Right renal pelvis (tissue), 4 donors: ENCODE measurements around the gene UBA7. TPM values are rescaled to one million over a fixed set of nuclear protein-coding genes. Genes with fewer than 3 reads are reported as not detected.
"Not testable (repeated sequence)": the region's sequence is repeated elsewhere in the genome, so short reads cannot be mapped to it uniquely, and the experiment has no call there.

ENCODE experiments used
- DNase-seq, 4 donors: peaks; one replicate each; pipeline ENCODE4 v3.0.0-alpha.2; 2013; ENCODE audit warnings: low read depth in 4 of 4, low spot score in 3 of 4, missing footprints in 1 of 4
- polyA plus RNA-seq, 4 donors: library from polyadenylated mRNA; unstranded; fragments of 120-200 nt; gene quantifications; one replicate each; pipeline ENCODE4 v1.2.1, GENCODE V29; 2013; ENCODE audit not compliant: insufficient read length in 4 of 4

The UBA7 gene
- polyA plus RNA-seq, 4 donors: 35.4 to 45.3 (median 39.2) TPM

DNA sequence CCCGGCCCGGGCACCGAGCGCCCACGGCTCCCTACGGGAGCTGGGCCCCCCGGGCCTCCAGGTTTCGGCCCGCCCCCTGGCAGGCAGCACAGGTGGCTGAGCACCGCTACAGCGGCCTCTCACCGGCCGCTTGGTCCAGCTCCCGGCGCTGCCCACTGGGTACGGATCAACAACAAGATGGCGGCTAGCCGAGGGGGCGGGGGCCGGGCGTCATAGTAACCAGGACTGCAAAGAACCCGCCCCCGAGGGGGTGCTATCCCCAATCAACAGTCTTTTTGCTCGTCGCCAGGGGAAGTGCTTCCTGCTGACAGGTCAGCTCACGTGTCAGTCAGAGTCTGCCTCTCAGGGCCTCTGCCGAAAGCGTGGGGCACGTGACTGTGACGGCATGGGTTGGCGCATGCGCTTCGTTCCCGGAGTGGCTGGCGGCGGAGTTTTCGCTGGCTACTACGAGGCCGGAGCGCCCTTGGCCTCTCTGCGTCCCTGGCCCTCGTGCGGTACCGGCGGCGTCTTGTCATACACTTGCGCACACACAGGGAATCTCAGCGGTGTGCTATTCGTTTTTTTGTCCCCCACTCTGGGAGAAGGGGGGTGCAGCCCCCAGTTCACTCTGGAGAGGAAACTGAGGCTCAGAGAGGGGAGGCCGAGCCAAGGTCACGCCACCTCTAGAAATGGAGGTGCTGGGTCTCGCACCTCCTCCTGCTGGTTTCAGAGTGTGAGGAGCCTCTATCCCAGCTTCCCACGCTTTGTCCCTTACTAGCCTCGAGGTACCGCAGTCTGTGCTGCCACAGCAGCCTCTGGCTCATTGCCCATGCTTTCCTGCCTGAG, 27.2 kb downstream of the UBA7 start, which contains the start of gene IP6K1:
Gene IP6K1, minus strand, starts transcription at position 186 of the 825 bp plus-strand sequence. CDS start 38,502 bp downstream, outside the sequence.
- peak; percentile 99 to 100 (median 100) for DNase-seq

DNA sequence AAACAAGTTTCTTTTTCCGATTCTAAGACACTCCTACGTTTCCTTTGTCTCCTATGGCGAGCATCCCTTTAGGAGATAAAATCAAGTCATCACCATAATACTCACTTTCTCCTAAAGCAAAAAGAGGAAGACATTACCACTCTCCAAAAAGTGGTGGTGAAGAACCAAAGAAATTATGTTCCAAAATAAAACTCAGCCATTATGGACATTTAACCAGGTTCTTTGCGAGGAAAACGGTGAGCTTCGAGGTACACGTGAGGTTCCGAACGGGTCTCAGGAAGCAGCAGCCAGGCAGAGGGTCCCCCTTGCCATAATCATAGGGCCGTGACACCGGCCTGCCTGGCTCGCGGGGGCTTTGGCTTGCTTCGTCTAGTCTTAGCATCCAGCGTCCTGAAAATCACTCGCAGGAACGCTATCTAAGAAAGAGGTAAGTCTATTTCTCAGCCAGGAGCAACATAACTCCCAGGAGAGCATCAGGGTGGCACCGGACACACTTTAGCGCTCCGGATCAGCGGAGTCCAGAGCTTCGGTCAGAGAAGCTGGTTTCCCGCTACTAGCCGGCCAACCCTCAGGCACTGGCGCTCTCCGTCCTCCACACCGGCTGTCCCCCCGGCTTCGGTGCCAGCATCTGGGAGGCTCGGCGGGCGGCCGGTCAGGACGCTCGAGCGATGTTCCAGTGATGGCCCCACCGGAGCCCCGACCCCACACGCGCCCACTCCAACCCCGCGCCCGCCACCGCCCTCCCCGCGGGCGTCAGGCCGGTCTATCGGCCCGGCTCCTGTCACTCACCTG, 28.0 kb downstream of the UBA7 start:
- no peak for DNase-seq

DNA sequence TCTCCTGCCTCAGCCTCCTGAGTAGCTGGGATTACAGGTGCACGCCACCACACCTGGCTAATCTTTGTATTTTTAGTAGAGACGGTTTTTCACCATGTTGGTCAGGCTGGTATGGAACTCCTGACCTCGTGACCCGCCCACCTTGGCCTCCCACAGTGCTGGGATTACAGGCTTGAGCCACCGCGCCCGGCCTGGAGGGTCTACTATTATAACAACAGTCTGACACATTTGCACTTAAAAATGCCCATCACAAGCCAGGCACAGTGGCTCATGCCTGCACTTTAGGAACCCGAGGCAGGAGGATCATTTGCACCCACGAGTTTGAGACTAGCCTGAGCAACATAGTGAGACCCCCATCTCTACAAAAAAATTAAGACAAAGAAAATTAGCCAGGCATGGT, 31.5 kb downstream of the UBA7 start:
- not testable (repeated sequence) for DNase-seq

DNA sequence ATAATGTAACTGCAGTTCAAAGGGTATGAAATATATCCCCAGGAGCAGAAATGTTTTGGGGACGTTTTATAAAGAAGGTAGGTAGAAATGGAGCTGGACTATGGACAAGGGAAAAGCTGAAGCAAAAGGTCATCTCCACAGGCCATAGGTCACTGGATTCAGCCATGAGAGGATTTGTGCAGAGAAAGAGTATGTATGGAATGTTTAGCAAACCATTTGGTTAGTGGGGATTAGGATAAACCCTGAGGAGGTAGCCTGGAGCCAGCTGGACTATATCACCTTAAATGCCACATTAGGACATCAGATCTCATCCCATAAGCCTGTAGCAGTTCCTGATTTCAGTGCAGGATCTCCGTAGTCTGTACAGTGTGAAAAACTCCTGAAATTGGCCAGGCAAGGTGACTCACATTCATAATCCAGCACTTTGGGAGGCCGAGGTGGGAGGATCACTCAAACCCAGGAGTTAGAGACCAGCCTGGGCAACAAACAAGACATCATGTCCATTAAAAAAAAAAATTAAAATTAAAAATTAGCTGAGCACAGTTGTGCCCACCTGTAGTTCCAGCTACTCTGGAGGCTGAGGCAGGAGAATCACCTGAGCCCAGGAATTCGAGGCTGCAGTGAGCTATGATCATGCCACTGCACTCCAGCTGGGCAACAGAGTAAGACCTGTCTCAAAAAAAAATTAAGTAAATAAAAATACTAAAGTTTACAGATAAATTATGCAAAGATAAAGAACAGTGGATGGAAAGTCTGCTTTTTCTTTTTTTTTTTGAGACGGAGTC, 32.1 kb downstream of the UBA7 start:
- DNase-seq: no peak

DNA sequence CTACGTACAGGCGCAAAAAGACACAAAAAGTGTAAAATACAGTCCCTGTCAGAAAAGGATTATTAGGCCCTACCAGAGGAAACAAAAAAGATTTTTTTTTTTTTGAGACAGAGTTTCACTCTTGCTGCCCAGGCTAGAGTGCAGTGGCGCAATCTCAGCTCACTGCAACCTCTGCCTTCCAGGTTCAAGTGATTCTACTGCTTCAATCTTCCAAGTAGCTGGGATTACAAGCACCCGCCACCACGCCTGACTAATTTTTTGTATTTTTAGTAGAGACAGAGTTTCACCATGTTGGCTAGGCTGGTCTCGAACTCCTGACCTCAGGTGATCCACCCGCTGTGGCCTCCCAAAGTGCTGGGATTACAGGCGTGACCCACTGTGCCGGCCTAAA, 32.8 kb downstream of the UBA7 start:
- not testable (repeated sequence) for DNase-seq

DNA sequence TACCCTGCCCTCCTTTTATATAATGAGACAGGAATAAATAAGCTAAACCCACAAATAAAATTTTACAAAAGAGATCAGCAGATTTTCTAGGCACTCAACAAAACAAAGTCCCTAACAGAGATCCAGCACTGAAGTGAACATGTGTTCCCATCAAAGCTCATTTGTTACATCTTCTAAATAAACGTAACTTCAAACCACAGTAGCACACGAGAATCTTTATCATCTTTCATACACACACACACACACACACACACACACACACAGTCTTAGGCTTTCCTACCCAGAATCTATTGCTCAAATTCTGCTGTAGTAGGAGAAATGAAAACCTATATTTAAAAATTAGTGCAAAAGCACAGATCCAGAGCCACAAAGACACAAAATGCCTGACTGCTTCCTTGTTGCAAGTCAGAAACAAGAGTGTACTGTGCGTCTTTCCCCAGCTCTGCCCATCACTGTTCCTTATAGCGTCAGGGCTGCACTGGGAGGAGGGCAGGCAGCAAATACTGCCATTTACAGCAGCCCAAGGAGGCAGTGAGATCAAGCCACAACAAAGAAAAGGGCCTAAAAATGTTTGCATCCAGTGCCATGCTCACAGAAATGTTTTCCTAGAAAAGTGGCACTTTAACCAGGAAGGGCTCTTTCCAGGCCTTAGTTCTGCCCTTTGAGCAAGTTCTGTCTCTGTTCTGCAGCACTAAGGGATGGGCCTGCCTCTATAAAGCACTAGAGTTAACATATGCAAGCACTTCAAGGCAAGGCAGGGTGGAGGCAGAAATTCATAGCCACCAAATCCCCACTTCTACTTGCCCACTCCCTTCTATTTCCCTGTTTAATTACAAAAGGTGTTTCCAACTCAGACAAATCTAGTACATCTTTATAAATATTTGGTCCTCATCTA, 33.4 kb downstream of the UBA7 start:
- no peak for DNase-seq

DNA sequence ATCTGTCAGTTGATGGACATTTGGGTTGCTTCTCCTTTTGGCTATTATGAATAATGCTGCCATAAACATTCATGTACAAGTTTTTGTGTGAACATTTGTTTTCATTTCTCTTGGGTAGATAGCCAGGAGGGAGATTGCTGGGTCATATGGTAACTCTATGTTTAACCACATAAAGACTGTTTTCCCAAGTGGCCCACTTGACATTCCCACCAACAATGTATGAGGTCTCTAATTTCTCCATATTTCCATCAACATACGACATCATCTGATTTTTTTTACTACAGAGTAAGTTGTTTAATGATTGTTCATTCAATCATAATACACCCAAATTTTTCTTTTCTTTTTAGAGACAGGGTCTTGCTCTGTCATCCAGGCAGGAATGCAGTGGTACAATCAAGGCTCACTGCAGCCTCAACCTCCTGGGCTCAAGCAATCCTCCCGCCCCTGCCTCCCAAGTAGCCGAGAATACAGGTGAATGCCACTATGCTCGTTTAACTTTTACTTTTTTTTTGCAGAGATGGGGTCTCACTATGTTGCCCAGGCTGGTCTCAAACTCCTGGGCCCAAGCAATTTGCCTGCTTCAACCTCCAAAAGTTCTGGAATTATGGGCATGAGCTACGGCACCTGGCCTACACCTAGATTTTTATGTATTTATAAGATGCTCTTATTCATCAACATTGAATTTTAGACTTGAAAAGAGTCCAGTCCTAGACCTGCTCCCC, 34.2 kb downstream of the UBA7 start:
- DNase-seq: no peak

DNA sequence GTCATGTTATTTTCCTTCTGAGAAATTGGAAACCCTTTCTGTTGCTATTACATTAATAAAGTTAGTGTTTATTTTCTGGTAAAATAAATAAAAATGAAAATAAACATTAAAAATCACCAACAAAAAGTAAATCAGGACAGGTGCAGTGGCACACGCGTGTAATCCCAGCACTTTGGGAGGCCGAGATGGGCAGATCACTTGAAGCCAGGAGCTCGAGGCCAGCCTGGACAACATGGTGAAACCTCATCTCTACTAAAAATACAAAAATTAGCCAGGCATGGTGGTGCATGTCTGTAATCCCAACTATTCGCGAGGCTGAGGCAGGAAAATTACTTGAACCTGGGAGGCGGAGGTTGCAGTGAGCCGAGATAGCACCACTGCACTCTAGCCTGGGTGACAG, 37.7 kb downstream of the UBA7 start:
- not testable (repeated sequence) for DNase-seq

DNA sequence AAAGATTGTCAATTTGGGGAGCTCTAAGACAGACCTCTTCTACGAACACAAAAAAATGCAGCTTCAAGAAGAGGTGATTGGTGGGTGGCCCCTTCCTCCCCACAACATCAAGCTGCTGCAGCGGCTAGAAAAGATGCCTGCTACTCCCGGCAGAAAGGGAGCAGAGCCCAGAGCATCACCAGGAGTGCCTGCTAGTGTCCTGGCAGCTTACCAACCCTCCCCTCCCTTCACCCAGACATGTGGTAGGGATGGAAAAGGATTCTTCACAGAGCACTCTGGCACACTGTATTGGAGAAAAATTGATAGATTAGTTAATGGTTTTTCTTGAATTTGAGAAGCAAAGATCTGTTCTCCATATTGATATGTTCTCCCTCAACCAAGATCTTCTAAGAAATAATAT, 38.2 kb downstream of the UBA7 start:
- no peak for DNase-seq

DNA sequence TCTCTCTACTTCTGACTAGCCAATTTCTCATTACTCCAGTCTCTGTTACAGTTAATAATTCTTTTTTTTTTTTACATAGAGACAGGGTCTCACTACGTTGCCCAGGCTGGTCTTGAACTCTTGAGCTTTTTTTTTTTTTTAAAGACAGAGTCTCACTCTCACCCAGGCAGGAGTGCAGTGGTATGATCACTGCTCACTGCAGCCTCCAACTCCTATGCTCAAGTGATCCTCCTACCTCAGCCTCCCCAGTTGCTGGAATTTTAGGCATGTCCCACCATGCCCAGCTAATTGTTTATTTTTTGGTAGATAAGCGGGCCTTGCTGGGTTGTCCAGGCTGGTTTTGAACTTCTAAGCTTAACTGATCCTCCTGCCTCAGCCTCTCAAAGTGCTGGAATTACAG, 41.0 kb downstream of the UBA7 start:
- no peak for DNase-seq

DNA sequence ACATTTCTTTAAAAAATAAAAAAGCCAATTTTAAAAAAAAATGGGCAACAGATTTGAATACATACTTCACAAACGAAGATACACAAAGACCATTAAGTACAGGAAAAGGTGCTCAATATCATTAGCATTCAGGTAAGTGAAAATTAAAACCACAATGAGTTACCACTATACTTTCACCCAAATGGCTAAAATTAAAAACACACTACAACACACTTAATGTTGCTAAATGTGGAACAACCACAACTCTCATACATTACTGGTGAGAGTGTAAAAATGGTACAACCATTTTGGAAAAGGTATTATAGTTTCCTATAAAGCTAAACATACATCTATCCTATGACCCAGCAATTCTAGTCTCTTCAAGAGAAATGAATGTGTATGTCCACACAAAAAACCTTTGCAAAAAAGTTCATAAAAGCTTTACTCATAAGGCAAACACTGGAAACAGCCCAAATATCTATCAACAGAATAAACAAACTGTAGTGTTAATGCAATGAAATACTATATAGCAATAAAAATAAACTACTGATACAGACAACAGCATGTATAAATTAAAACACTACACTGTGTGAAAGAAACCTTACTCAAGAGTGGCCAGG, 42.3 kb downstream of the UBA7 start:
- no peak for DNase-seq

DNA sequence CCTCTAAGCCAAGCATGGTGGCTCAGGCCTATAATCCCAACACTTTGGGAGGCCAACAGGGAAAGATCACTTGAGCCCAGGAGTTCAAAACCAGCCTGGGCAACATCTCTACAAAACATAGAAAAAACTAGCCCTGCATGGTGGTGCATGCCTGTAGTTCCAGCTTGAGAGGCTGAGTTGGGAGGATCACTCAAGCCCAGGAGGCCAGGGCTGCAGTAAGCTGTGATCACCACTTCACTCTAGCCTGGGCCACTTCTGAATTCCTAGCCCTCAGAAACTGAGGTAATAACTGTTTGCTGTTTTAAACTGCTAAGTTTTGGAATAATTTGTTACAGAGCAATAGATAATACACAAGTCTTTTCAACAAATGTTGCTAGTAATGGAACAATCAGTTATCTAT, 43.8 kb downstream of the UBA7 start:
- no peak for DNase-seq

DNA sequence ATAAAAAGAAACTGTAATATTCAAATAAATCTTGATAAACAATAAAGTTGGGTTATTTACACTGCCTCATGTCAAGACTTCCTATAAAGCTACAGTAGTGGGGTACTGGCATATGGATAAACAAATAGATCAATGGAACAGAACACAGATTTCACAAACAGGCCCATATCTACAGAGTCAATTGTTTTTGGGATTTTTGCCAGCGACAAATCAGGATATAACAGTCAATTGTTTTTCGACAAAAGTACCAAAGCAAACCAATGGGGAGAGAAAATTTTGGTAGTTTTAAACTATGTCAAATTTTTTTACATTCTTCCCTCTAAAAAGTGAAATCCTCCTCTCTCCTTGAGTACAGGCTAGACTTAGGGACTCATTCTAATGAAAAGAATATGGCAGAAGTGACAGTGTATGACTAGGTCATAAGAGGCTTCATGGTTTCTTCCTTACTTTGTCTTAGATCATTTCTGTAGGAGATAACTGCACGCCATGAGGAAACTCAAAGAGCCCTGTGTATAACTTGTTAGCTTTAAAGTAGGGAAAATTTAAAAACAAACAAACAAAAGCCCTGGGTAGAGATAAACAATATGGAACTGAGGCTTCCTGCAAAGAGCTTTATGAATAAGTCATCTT, 44.4 kb downstream of the UBA7 start:
- no peak for DNase-seq

DNA sequence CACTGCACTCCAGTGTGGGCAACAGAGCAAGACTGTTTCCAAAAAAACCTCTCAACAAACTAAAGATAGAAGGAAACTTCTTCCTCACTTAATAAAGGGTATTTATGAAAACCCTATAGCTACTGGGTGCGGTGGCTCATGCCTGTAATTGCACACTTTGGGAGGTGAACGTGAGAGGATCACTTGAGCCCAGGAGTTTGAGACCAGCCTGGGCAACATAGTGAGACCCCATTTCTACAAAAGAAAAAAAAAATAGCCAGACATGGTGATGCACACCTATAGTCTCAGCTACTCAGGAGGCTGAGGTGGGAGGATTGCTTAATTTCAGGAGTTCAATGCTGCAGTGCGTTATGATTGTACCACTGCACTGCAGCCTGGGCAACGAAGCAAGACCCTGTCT, 49.8 kb downstream of the UBA7 start:
- no peak for DNase-seq

DNA sequence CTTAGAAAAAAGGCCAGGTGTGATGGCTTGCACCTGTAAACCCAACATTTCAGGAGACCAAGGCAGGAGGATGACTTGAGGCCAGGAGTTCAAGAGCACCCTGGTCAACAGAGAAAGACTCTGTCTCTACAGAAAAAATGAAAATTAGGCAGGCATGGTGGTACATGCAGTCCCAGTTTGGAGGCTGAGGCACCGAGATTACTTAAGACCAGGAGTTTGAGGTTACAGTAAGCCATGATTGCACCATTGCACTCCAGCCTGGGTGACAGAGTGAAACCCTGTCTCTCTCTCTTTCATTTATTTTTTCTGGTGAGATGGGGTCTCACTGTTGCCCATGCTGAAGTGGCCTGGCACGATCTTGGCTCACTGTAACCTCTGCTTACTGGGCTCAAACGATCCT, 52.1 kb downstream of the UBA7 start:
- no peak for DNase-seq

DNA sequence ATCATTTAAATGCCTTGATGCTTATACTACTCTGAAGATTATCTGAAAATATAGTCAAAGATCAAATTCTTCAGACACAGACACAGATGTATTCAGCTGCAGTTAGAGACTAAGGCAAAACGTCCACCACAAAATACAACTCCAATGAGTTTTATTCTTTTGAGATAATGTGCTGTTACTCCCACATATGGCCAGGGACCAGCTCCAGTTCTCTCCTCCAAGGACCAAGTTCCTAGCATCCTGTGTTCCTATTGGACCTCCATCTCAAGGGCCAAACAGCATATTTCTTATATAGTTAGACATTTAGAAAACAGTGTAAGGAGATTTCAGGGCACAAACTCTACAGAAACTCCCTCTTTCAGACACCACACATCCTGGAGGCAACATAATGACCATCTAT, 54.5 kb downstream of the UBA7 start:
- peak in 1 of 4 donors; percentile 3 for DNase-seq

DNA sequence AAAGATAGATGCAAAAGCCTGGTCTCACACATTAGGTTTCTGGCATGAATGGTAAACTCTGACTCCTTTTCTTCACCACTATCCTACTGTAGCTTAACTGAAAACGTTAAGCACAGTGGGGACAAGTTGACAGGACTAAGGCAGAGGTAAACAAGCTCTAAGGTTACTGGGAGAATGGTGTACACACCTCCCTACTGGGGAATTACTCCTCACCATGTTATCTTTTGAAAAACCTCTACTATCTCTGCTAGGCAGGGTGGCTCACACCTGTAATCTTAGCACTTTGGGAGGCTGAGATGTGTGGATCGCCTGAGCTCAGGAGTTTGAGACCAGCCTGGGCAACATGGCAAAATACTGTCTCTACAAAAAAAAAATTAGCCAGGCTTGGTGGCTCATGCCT, 56.6 kb downstream of the UBA7 start:
- no peak for DNase-seq

DNA sequence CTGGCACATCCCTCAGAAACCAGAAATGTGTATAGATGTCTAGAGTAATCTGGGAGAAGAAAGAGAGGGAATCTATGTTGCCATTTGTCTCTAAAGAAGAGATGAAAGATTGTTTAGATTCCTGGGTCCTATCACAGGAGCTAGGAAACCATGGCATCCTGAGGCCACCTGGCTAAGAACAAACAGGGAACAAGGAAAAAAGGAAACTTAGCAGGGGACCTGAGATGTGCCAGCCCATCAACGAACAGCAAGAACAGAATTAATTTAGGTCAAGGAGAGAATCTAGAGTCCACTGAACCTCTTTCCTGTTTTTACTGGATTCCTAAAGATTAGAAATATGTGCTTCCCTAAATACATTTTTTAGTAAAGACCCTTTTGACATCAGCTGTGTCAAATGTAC, 57.7 kb downstream of the UBA7 start:
- no peak for DNase-seq
